ENCODE results near the gene GAPVD1. TPM values are rescaled to one million over a fixed set of nuclear protein-coding genes. Genes with fewer than 3 reads are reported as not detected.
"Not testable (repeated sequence)": the region's sequence is repeated elsewhere in the genome, so short reads cannot be mapped to it uniquely, and the experiment has no call there.

GAPVD1 gene
- total RNA-seq, 1 donor from 2014 or later, result 49.5 TPM

- peak overlapping the region; percentile 87 for H3K27ac Mint-ChIP-seq
- peaks cover 16% of the 10 kb centered on the region for H3K36me3 Mint-ChIP-seq (ENCODE audit: insufficient read depth)
- TF ChIP-seq CTCF (IDR thresholded peaks at IDR 0.05; ENCODE audit: unreplicated experiment), result no peak
- no peaks in the 10 kb centered on the region for H3K9me3 Mint-ChIP-seq (ENCODE audit: low read depth)
- no peaks in the 10 kb centered on the region for H3K27me3 Mint-ChIP-seq
- peaks cover 27% of the 10 kb centered on the region for H3K4me1 Mint-ChIP-seq (ENCODE audit: low read depth)
- DNase-seq (ENCODE audit: low spot score, unreplicated experiment), result no peak
- H3K4me3 Mint-ChIP-seq (ENCODE audit: low read depth), result no peak overlapping the region
Measured at GRCh38 chr9:125297917-125298316, 36.3 kb downstream of the GAPVD1 start.

GRCh38 chr9:125302241-125302640 is 40.6 kb downstream of the GAPVD1 start:
- Mint-ChIP-seq H3K36me3 (ENCODE audit: insufficient read depth) (peaks cover 24% of the 10 kb centered on the region), H3K4me1 (ENCODE audit: low read depth) (peaks cover 15% of the 10 kb centered on the region), H3K9me3 (ENCODE audit: low read depth) (no peaks in the 10 kb centered on the region), H3K27me3 (no peaks in the 10 kb centered on the region), H3K27ac (peak overlapping the region; percentile 45), H3K4me3 (ENCODE audit: low read depth) (no peak overlapping the region)
- no peak for DNase-seq (ENCODE audit: low spot score, unreplicated experiment)
- no peak for TF ChIP-seq CTCF (IDR thresholded peaks at IDR 0.05; ENCODE audit: unreplicated experiment)

- no peak for DNase-seq (ENCODE audit: low spot score, unreplicated experiment)
- Mint-ChIP-seq H3K9me3 (ENCODE audit: low read depth) (no peaks in the 10 kb centered on the region), H3K4me1 (ENCODE audit: low read depth) (peaks cover 19% of the 10 kb centered on the region), H3K4me3 (ENCODE audit: low read depth) (no peak overlapping the region), H3K27ac (peak overlapping the region; percentile 2), H3K36me3 (ENCODE audit: insufficient read depth) (peaks cover 33% of the 10 kb centered on the region), H3K27me3 (no peaks in the 10 kb centered on the region)
- no peak for TF ChIP-seq CTCF (IDR thresholded peaks at IDR 0.05; ENCODE audit: unreplicated experiment)
Measured at GRCh38 chr9:125304273-125304672, 42.6 kb downstream of the GAPVD1 start.

GRCh38 chr9:125312411-125312810 is 50.8 kb downstream of the GAPVD1 start:
- no peak overlapping the region for H3K4me3 Mint-ChIP-seq (ENCODE audit: low read depth)
- no peak for DNase-seq (ENCODE audit: low spot score, unreplicated experiment)
- no peaks in the 10 kb centered on the region for H3K9me3 Mint-ChIP-seq (ENCODE audit: low read depth)
- TF ChIP-seq CTCF (IDR thresholded peaks at IDR 0.05; ENCODE audit: unreplicated experiment), result no peak
- H3K27me3 Mint-ChIP-seq, result no peaks in the 10 kb centered on the region
- peaks cover 15% of the 10 kb centered on the region for H3K4me1 Mint-ChIP-seq (ENCODE audit: low read depth)
- H3K27ac Mint-ChIP-seq, result no peak overlapping the region
- peaks cover 34% of the 10 kb centered on the region for H3K36me3 Mint-ChIP-seq (ENCODE audit: insufficient read depth)

- not testable (repeated sequence) for DNase-seq (ENCODE audit: low spot score, unreplicated experiment); H3K4me3 Mint-ChIP-seq (ENCODE audit: low read depth); H3K27me3 Mint-ChIP-seq; H3K27ac Mint-ChIP-seq; H3K9me3 Mint-ChIP-seq (ENCODE audit: low read depth); H3K4me1 Mint-ChIP-seq (ENCODE audit: low read depth)
- peaks cover 40% of the 10 kb centered on the region for H3K36me3 Mint-ChIP-seq (ENCODE audit: insufficient read depth)
Measured at GRCh38 chr9:125316359-125316758, 54.7 kb downstream of the GAPVD1 start.

GRCh38 chr9:125317704-125318103 is 56.1 kb downstream of the GAPVD1 start:
- H3K4me3 Mint-ChIP-seq (ENCODE audit: low read depth), result no peak overlapping the region
- H3K36me3 Mint-ChIP-seq (ENCODE audit: insufficient read depth), result peaks cover 39% of the 10 kb centered on the region
- no peak for DNase-seq (ENCODE audit: low spot score, unreplicated experiment)
- H3K9me3 Mint-ChIP-seq (ENCODE audit: low read depth), result peaks cover 3% of the 10 kb centered on the region
- TF ChIP-seq CTCF (IDR thresholded peaks at IDR 0.05; ENCODE audit: unreplicated experiment), result no peak
- no peaks in the 10 kb centered on the region for H3K27me3 Mint-ChIP-seq
- H3K27ac Mint-ChIP-seq, result no peak overlapping the region
- H3K4me1 Mint-ChIP-seq (ENCODE audit: low read depth), result no peaks in the 10 kb centered on the region
